Measurements from ENCODE around the gene MUC12. TPM values are rescaled to one million over a fixed set of nuclear protein-coding genes. Genes with fewer than 3 reads are reported as not detected.

The MUC12 gene
- total and polyA plus RNA-seq, 2 of the 4 experiments (the other 2 are of a cell fraction) = 4.0 TPM; not detected in 1

- H4K8ac ChIP-seq (ENCODE audit: low read depth in 2 of 2, low read length in 2 of 2) = no peak overlapping the region
- CTCF ChIA-PET = no interaction called here
- no CpG with 5 or more reads among the region's 1 CpG for WGBS, 2 experiments (ENCODE audit: extremely low coverage in 2 of 2, insufficient read length in 1 of 2)
Measured at GRCh38 chr7:100929808-100930174, 39.6 kb upstream of the MUC12 start.

More at GRCh38 chr7:100929808-100930174, 39.6 kb upstream of the MUC12 start:
- Histone ChIP-seq H3K23ac (ENCODE audit: low read depth, low read length) (no peak overlapping the region), H3K36me3 (ENCODE audit: control insufficient read depth, insufficient read depth, low read length) (no peaks in the 10 kb centered on the region), H3K4me1 (ENCODE audit: control insufficient read depth, insufficient read depth, low read length) (no peaks in the 10 kb centered on the region), H3K4ac (ENCODE audit: low read depth, low read length) (no peak overlapping the region), H3K9ac (ENCODE audit: low read depth, low read length) (no peak overlapping the region), H2AK5ac (ENCODE audit: low read depth, low read length) (no peak overlapping the region), H3K4me3 (ENCODE audit: insufficient read depth, low read depth, low read length) (no peak overlapping the region), H2AK9ac (replicated peaks; ENCODE audit: low read depth, low read length, poor library complexity) (no peak overlapping the region), H3K18ac (ENCODE audit: low read depth, low read length) (no peak overlapping the region), H4K91ac (ENCODE audit: insufficient read depth, low read depth, low read length) (no peak overlapping the region), H2AFZ (replicated peaks; ENCODE audit: low read length, poor library complexity) (no peak overlapping the region), H4K5ac (ENCODE audit: low read depth, low read length) (no peak overlapping the region), H2BK20ac (ENCODE audit: low read depth, low read length) (no peak overlapping the region), H3K4me2 (ENCODE audit: low read depth, low read length) (no peak overlapping the region), H2BK5ac (ENCODE audit: low read depth, low read length, poor library complexity, severe bottlenecking) (no peak overlapping the region), H3K27ac (ENCODE audit: insufficient read depth, low read length) (no peak overlapping the region), H3K56ac (ENCODE audit: extremely low read depth, insufficient read depth, low read length) (no peak overlapping the region), H3K14ac (replicated peaks; ENCODE audit: low read depth, low read length) (no peak overlapping the region), H3K9me3 (ENCODE audit: control insufficient read depth, insufficient read depth, low read length) (peaks cover 2% of the 10 kb centered on the region; the same call in 1 of the 2 replicates), H2BK15ac (ENCODE audit: low read depth, low read length) (no peak overlapping the region), H3K9me1 (ENCODE audit: insufficient read depth, low read length) (no peaks in the 10 kb centered on the region), H4K20me1 (ENCODE audit: insufficient read depth, low read length) (no peaks in the 10 kb centered on the region), H3K79me1 (ENCODE audit: low read depth in 1 of 2, low read length in 2 of 2) (no peaks in the 10 kb centered on the region), H2BK120ac (ENCODE audit: low read depth, low read length) (no peak overlapping the region), H3K27me3 (ENCODE audit: control insufficient read depth, insufficient read depth, low read length) (peaks cover 9% of the 10 kb centered on the region)
- DNase-seq (no peak), ATAC-seq (ENCODE audit: low read depth) (no peak)
- in situ Hi-C loops (cut with MboI; ENCODE audit: low sequenced_read_pairs) = no loop called here
- TF ChIP-seq FOS (IDR thresholded peaks at IDR 0.05; ENCODE audit: low read depth, low read length) = no peak
- no peak for TF ChIP-seq CEBPB (IDR thresholded peaks at IDR 0.05; ENCODE audit: low read depth, low read length)
- no peak for TF ChIP-seq RFX5 (IDR thresholded peaks at IDR 0.05; ENCODE audit: low read depth, low read length)
- no peak for TF ChIP-seq CHD1 (IDR thresholded peaks at IDR 0.05; ENCODE audit: low read depth, low read length)
- no peak for TF ChIP-seq MXI1 (IDR thresholded peaks at IDR 0.05; ENCODE audit: borderline replicate concordance, low read depth, low read length)
- TF ChIP-seq RAD21 (IDR thresholded peaks at IDR 0.05; ENCODE audit: low read length) = no peak
- no peak for TF ChIP-seq POLR2A (IDR thresholded peaks at IDR 0.05; ENCODE audit: low read depth, low read length)
- TF ChIP-seq RCOR1 (IDR thresholded peaks at IDR 0.05; ENCODE audit: insufficient replicate concordance, low read length) = no peak
- TF ChIP-seq USF2 (IDR thresholded peaks at IDR 0.05; ENCODE audit: low read depth, low read length) = no peak
- POLR2A ChIA-PET (ENCODE audit: unreplicated experiment) = no interaction called here
- BruUV-seq (replicated peaks) = no TSS peak
- intact Hi-C loops (cut with micrococcal nuclease) = no loop called here
- dilution Hi-C loops (cut with HindIII; ENCODE audit: low sequenced_read_pairs, unreplicated experiment) = no loop called here

All from IMR-90 (cell line).